WI38 (cell line): Measurements from ENCODE around the gene RBP3.

Source experiments
- H3K4me3 ChIP-seq: 2 replicates; pipeline ENCODE4 v1.5.1; 2011; ENCODE audit warnings: low read depth, mild to moderate bottlenecking, control low read depth, low read length
- TF ChIP-seq, protein P1 (sequence below): IDR thresholded peaks from 2 replicates; pipeline ENCODE4 v1.5.1; 2012; ENCODE audit warnings: low read depth, mild to moderate bottlenecking, control low read depth, low read length

RBP3 gene

DNA sequence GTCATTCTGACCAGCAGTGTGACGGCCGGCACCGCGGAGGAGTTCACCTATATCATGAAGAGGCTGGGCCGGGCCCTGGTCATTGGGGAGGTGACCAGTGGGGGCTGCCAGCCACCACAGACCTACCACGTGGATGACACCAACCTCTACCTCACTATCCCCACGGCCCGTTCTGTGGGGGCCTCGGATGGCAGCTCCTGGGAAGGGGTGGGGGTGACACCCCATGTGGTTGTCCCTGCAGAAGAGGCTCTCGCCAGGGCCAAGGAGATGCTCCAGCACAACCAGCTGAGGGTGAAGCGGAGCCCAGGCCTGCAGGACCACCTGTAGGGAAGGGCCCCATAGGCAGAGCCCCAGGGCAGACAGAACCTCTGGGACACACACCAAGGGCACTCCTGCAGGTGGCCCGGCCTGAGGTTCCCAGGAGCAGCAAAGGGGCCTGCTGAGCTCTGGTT is 9.0 kb downstream of the RBP3 start:
- TF ChIP-seq, protein P1, sequence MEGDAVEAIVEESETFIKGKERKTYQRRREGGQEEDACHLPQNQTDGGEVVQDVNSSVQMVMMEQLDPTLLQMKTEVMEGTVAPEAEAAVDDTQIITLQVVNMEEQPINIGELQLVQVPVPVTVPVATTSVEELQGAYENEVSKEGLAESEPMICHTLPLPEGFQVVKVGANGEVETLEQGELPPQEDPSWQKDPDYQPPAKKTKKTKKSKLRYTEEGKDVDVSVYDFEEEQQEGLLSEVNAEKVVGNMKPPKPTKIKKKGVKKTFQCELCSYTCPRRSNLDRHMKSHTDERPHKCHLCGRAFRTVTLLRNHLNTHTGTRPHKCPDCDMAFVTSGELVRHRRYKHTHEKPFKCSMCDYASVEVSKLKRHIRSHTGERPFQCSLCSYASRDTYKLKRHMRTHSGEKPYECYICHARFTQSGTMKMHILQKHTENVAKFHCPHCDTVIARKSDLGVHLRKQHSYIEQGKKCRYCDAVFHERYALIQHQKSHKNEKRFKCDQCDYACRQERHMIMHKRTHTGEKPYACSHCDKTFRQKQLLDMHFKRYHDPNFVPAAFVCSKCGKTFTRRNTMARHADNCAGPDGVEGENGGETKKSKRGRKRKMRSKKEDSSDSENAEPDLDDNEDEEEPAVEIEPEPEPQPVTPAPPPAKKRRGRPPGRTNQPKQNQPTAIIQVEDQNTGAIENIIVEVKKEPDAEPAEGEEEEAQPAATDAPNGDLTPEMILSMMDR: no peak

DNA sequence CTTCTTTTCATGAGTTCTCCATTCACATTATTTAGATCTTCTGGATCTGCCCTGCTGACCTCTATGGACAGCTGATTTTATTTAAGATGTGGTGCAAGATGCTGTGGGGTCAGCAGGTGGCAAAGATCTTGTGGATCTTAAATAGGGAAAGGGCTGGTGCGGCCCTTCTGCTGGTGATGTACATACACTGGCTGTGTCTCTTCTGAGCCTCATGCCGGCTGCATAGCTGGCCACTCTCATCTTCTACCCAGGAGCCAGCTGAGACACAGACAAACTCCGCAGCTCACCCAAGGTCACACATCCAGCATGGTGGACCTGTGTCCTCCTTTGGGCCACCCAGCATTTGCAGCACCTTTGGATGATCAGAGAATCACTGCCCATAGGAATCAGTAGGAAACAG is 9.7 kb downstream of the RBP3 start:
- no peak overlapping the region for H3K4me3 ChIP-seq
- TF ChIP-seq, protein P1: no peak

More for the DNA sequence above, 9.0 kb downstream of the RBP3 start:
- no peak overlapping the region for H3K4me3 ChIP-seq

- H3K4me3 ChIP-seq: no peak overlapping the region
- TF ChIP-seq, protein P1: no peak
Measured at GRCh38 chr10:47358457-47358856, 10.3 kb downstream of the RBP3 start.

- TF ChIP-seq, protein P1: no peak
- H3K4me3 ChIP-seq: no peak overlapping the region
Measured at GRCh38 chr10:47359101-47359500, 10.9 kb downstream of the RBP3 start.

GRCh38 chr10:47359626-47360418 is 11.7 kb downstream of the RBP3 start:
- TF ChIP-seq, protein P1: no peak
- no peak overlapping the region for H3K4me3 ChIP-seq

- no peak overlapping the region for H3K4me3 ChIP-seq
- TF ChIP-seq, protein P1: no peak
Measured at GRCh38 chr10:47360419-47361040, 12.4 kb downstream of the RBP3 start.

DNA sequence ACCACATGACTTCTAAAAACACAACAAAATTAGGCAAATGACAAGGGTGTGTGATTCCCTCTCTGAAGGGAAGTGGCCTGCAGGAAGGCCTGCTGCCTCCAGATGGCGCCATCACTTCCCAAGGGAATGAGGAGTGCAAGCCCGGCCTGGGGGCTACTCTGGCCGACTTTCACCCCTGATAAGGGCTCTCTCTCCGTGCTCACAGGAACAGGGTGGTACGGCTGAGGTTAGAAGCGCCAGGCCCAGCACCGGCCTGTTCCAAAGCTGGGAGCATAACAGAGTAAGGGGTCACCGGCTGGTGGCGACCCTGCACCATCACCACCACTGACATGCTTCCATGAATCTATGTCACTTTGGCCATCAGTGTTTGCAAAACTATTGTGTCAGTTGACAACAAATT is 13.1 kb downstream of the RBP3 start:
- no peak overlapping the region for H3K4me3 ChIP-seq
- TF ChIP-seq, protein P1: peak; percentile 90
